NCI-H748 (cell line): ENCODE data around the gene UPP2.

Source experiments
- DNase-seq: peaks from one replicate; lab custom pipeline; 2025; ENCODE audit not compliant: unreplicated experiment; lab: John Stamatoyannopoulos, UW

The UPP2 gene

GRCh38 chr2:158103411-158104012 is 1.8 kb downstream of the UPP2 start:
- no peak for DNase-seq

GRCh38 chr2:158104903-158105302 is 3.2 kb downstream of the UPP2 start:
- no peak for DNase-seq

GRCh38 chr2:158112992-158113391 is 11.3 kb downstream of the UPP2 start:
- no peak for DNase-seq

- DNase-seq = no peak
Measured at GRCh38 chr2:158113741-158114295, 12.1 kb downstream of the UPP2 start.

GRCh38 chr2:158114516-158114915 is 12.8 kb downstream of the UPP2 start:
- DNase-seq = no peak

- peak; percentile 29 for DNase-seq
Measured at GRCh38 chr2:158115202-158115767, 13.6 kb downstream of the UPP2 start.

GRCh38 chr2:158116936-158117335 is 15.3 kb downstream of the UPP2 start:
- no peak for DNase-seq

GRCh38 chr2:158120102-158120501 is 18.4 kb downstream of the UPP2 start:
- DNase-seq = no peak

- no peak for DNase-seq
Measured at GRCh38 chr2:158120664-158121641, 19.3 kb downstream of the UPP2 start.

- no peak for DNase-seq
Measured at GRCh38 chr2:158124896-158125295, 23.2 kb downstream of the UPP2 start.

- no peak for DNase-seq
Measured at GRCh38 chr2:158125756-158126498, 24.3 kb downstream of the UPP2 start.

GRCh38 chr2:158127380-158127804 is 25.7 kb downstream of the UPP2 start:
- DNase-seq = peak; percentile 19

- no peak for DNase-seq
Measured at GRCh38 chr2:158128168-158128973, 26.7 kb downstream of the UPP2 start.

GRCh38 chr2:158129037-158129436 is 27.4 kb downstream of the UPP2 start:
- DNase-seq = no peak

- no peak for DNase-seq
Measured at GRCh38 chr2:158130832-158131473, 29.3 kb downstream of the UPP2 start.

- DNase-seq = no peak
Measured at GRCh38 chr2:158131483-158131912, 29.8 kb downstream of the UPP2 start.

- DNase-seq = no peak
Measured at GRCh38 chr2:158131919-158132566, 30.4 kb downstream of the UPP2 start.

GRCh38 chr2:158134055-158134454 is 32.4 kb downstream of the UPP2 start:
- no peak for DNase-seq

- no peak for DNase-seq
Measured at GRCh38 chr2:158134655-158135054, 33.0 kb downstream of the UPP2 start.
